Measurements from ENCODE around the gene GPR50. TPM values are rescaled to one million over a fixed set of nuclear protein-coding genes. Genes with fewer than 3 reads are reported as not detected.

Gene GPR50
- total RNA-seq, 1 donor from 2014 or later, result not detected

DNA sequence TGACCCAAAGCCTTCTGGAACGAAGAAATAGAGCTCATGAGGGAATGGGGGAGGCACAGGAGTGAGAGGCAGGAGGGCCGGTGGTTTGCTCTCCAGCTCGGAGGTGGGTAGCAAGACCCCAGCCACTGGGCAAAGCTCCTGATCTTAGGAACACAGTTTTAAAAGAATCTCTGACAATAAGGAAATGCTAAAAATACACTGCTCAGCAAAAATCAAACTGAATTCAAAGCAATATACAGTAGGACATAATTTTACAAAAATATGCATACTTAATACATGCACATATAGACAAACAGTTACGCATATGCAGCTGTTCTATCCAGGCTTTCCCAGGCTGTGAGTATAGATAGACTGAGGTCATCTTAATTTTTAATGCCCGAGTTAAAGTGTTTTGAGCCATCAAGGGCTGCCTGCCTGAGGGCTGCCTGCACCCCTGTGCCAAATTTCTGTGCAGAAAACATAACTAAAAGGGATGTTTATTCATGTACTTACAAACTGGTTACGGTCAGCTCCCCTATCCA lies 6.9 kb downstream of the GPR50 start:
- Mint-ChIP-seq H3K36me3 (ENCODE audit: low read depth) (no peaks in the 10 kb centered on the region), H3K27ac (ENCODE audit: unreplicated experiment) (no peak overlapping the region), H3K27me3 (ENCODE audit: low read depth) (peaks cover 38% of the 10 kb centered on the region), H3K9me3 (ENCODE audit: low read depth) (peaks cover 25% of the 10 kb centered on the region), H3K4me1 (ENCODE audit: low read depth) (peaks cover 5% of the 10 kb centered on the region), H3K4me3 (ENCODE audit: unreplicated experiment) (no peak overlapping the region)
- TF ChIP-seq, protein P1, sequence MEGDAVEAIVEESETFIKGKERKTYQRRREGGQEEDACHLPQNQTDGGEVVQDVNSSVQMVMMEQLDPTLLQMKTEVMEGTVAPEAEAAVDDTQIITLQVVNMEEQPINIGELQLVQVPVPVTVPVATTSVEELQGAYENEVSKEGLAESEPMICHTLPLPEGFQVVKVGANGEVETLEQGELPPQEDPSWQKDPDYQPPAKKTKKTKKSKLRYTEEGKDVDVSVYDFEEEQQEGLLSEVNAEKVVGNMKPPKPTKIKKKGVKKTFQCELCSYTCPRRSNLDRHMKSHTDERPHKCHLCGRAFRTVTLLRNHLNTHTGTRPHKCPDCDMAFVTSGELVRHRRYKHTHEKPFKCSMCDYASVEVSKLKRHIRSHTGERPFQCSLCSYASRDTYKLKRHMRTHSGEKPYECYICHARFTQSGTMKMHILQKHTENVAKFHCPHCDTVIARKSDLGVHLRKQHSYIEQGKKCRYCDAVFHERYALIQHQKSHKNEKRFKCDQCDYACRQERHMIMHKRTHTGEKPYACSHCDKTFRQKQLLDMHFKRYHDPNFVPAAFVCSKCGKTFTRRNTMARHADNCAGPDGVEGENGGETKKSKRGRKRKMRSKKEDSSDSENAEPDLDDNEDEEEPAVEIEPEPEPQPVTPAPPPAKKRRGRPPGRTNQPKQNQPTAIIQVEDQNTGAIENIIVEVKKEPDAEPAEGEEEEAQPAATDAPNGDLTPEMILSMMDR (IDR thresholded peaks at IDR 0.05), result no peak
- no peak for DNase-seq (ENCODE audit: low spot score)

DNA sequence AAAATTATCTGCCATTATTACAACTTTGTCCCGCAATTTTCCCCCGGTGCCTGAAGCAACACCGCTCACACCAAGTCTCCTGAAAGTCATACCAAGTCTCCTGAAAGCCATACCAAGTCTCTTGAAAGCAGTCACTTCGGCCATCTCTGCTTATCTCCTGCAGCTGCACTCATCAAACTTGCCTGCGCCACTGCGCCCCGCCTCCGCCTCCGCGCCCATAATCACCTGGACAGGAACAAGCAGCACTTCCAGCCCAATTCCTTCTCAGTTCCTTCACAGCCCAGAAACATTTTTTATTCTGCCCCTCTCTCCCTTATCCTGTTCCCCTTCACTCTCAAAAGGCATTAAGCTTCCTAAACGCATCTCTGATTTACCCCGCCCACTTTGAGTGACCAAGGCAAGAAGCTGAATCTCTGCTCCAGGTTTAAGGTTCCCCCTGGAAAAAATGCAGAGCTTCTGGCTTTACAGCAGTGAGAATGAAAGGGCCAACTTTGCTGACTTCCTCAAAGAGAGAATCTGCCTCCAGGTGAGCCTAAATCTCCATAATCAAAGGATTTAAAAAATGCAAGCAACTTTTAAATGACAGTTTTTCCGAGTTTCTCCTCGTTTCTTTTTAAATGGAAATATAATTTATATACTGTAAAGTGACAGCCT lies 7.7 kb downstream of the GPR50 start:
- no peak for DNase-seq (ENCODE audit: low spot score)
- H3K27me3 Mint-ChIP-seq (ENCODE audit: low read depth), result peaks cover 35% of the 10 kb centered on the region
- peaks cover 25% of the 10 kb centered on the region for H3K9me3 Mint-ChIP-seq (ENCODE audit: low read depth)
- no peaks in the 10 kb centered on the region for H3K36me3 Mint-ChIP-seq (ENCODE audit: low read depth)
- H3K4me3 Mint-ChIP-seq (ENCODE audit: unreplicated experiment), result no peak overlapping the region
- TF ChIP-seq, protein P1 (IDR thresholded peaks at IDR 0.05), result no peak
- H3K4me1 Mint-ChIP-seq (ENCODE audit: low read depth), result no peaks in the 10 kb centered on the region
- no peak overlapping the region for H3K27ac Mint-ChIP-seq (ENCODE audit: unreplicated experiment)

DNA sequence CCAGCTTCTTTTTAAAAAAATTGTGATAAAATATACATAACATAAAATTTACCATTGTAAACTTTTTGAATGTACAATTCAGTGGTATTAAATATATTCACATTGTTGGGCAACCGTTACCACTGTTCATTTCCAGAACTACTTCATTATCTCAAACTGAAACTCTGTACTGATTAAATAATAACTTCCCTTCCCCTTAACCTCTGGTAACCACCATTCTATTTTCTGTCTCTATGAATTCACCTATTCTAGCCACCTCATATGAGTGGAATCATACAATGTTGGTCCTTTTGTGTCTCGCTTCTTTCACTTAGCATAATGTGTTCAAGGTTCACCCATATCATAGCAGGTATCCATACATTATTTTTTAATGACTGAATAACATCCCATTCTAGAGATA lies 8.3 kb downstream of the GPR50 start:
- Mint-ChIP-seq H3K9me3 (ENCODE audit: low read depth) (peaks cover 20% of the 10 kb centered on the region), H3K27ac (ENCODE audit: unreplicated experiment) (no peak overlapping the region), H3K4me3 (ENCODE audit: unreplicated experiment) (no peak overlapping the region), H3K4me1 (ENCODE audit: low read depth) (no peaks in the 10 kb centered on the region), H3K36me3 (ENCODE audit: low read depth) (no peaks in the 10 kb centered on the region), H3K27me3 (ENCODE audit: low read depth) (peaks cover 32% of the 10 kb centered on the region)
- no peak for DNase-seq (ENCODE audit: low spot score)
- TF ChIP-seq, protein P1 (IDR thresholded peaks at IDR 0.05), result no peak

DNA sequence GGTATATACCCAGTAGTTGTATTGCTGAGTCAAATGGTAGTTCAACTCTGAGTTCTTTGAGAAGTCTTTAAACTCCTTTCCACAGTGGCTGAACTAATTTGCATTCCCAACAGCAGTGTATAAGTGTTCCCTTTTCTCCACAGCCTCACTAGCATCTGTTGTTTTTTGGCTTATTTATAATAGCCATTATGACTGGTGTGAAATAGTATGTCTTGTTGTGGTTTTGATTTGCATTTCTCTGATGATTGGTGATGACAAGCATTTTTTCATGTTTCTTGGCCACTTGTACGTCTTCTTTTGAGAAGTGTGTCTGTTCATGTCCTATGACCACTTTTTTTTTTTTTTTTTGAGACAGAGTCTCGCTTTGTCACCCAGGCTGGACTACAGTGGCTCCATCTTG lies 30.5 kb downstream of the GPR50 start:
- no peak for DNase-seq (ENCODE audit: low spot score)
- no peaks in the 10 kb centered on the region for H3K4me1 Mint-ChIP-seq (ENCODE audit: low read depth)
- H3K4me3 Mint-ChIP-seq (ENCODE audit: unreplicated experiment), result no peak overlapping the region
- no peaks in the 10 kb centered on the region for H3K36me3 Mint-ChIP-seq (ENCODE audit: low read depth)
- TF ChIP-seq, protein P1 (IDR thresholded peaks at IDR 0.05), result no peak
- no peak overlapping the region for H3K27ac Mint-ChIP-seq (ENCODE audit: unreplicated experiment)
- H3K27me3 Mint-ChIP-seq (ENCODE audit: low read depth), result no peaks in the 10 kb centered on the region
- H3K9me3 Mint-ChIP-seq (ENCODE audit: low read depth), result peaks cover 18% of the 10 kb centered on the region

DNA sequence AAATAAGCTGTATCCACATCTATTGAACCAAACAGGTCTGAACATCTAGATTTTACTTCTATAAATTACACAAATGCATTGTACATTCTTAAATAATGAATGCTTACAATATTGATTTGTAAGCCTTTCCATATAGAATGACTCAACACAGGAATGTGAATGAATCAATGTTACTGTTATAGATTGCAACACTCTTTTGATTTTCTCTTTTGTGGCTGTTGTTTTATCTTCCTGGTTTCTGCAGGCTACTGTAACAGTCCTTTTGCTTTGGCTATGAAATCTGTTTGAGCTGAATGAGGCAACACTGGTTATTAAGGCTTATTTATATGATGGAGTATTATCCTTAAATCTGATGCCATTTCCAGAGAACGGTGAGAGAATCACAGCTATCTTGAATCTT lies 49.5 kb downstream of the GPR50 start:
- H3K27me3 Mint-ChIP-seq (ENCODE audit: low read depth), result peaks cover 4% of the 10 kb centered on the region
- TF ChIP-seq, protein P1 (IDR thresholded peaks at IDR 0.05), result no peak
- no peak for DNase-seq (ENCODE audit: low spot score)
- H3K36me3 Mint-ChIP-seq (ENCODE audit: low read depth), result no peaks in the 10 kb centered on the region
- no peaks in the 10 kb centered on the region for H3K4me1 Mint-ChIP-seq (ENCODE audit: low read depth)
- H3K27ac Mint-ChIP-seq (ENCODE audit: unreplicated experiment), result no peak overlapping the region
- no peak overlapping the region for H3K4me3 Mint-ChIP-seq (ENCODE audit: unreplicated experiment)
- peaks cover 23% of the 10 kb centered on the region for H3K9me3 Mint-ChIP-seq (ENCODE audit: low read depth)
